Muscle of arm (tissue), 14 donors: ENCODE data around the gene CBR4. TPM values are rescaled to one million over a fixed set of nuclear protein-coding genes. Genes with fewer than 3 reads are reported as not detected.

Source experiments
- DNase-seq: peaks from one replicate; pipeline ENCODE4 v3.0.0-alpha.2; 2013
- long read RNA-seq, 11 donors: transcript quantifications; one replicate each; lab custom pipeline, GENCODE V29; 2026
- polyA plus RNA-seq, 12 donors: library from polyadenylated mRNA; unstranded; fragments of 120-200 nt; gene quantifications; one replicate each; pipeline ENCODE4 v1.2.1, GENCODE V29; 2013; ENCODE audit not compliant: insufficient read length in 12 of 12

The CBR4 gene
- 10 to 100 TPM in 11 of 12 donors, not detected in 1; 17.2 to 31.1 (median 22.1) TPM for polyA plus RNA-seq
- long read RNA-seq, donor 1, partial matches to known transcripts: 0 of 3 reads
- long read RNA-seq, donor 1, other reads (novel, unspliced or antisense): 0 of 3 reads
- long read RNA-seq, donor 2, transcript CBR4-201 (5 exons, 3,443 nt): major isoform, 6 of 15 reads
- long read RNA-seq, donor 2, partial matches to known transcripts: 9 of 15 reads
- long read RNA-seq, donor 2, other reads (novel, unspliced or antisense): 0 of 15 reads
- long read RNA-seq, donor 3, partial matches to known transcripts: 0 of 4 reads
- long read RNA-seq, donor 3, other reads (novel, unspliced or antisense): 0 of 4 reads
- long read RNA-seq, donor 4, partial matches to known transcripts: 9 of 9 reads
- long read RNA-seq, donor 4, other reads (novel, unspliced or antisense): 0 of 9 reads
- long read RNA-seq, donor 5, transcript CBR4-201 (5 exons, 3,443 nt): major isoform, 9 of 24 reads
- long read RNA-seq, donor 5, partial matches to known transcripts: 0 of 24 reads
- long read RNA-seq, donor 5, other reads (novel, unspliced or antisense): 15 of 24 reads
- long read RNA-seq, donor 6, partial matches to known transcripts: 0 of 1 reads
- long read RNA-seq, donor 6, other reads (novel, unspliced or antisense): 0 of 1 reads
- long read RNA-seq, donor 7, partial matches to known transcripts: 8 of 10 reads
- long read RNA-seq, donor 7, other reads (novel, unspliced or antisense): 0 of 10 reads
- long read RNA-seq, donor 8, transcript CBR4-201 (5 exons, 3,443 nt): major isoform, 11 of 12 reads
- long read RNA-seq, donor 8, partial matches to known transcripts: 0 of 12 reads
- long read RNA-seq, donor 8, other reads (novel, unspliced or antisense): 0 of 12 reads
- long read RNA-seq, donor 9, partial matches to known transcripts: 0 of 2 reads
- long read RNA-seq, donor 9, other reads (novel, unspliced or antisense): 0 of 2 reads
- long read RNA-seq, donor 10, partial matches to known transcripts: 17 of 21 reads
- long read RNA-seq, donor 10, other reads (novel, unspliced or antisense): 0 of 21 reads
- long read RNA-seq, donor 11, transcript CBR4-201 (5 exons, 3,443 nt): major isoform, 6 of 6 reads
- long read RNA-seq, donor 11, partial matches to known transcripts: 0 of 6 reads
- long read RNA-seq, donor 11, other reads (novel, unspliced or antisense): 0 of 6 reads

GRCh38 chr4:169010125-169011023, at the start of gene CBR4:
CBR4 (minus strand) TSS chr4:169010255; CDS start chr4:169010089, 166 bp downstream.
- DNase-seq: peak; percentile 100

- peak; percentile 53 for DNase-seq
Observed at GRCh38 chr4:169059306-169060211, 49.5 kb upstream of the CBR4 start.

GRCh38 chr4:169058312-169058711, 48.3 kb upstream of the CBR4 start:
- DNase-seq: no peak

- no peak for DNase-seq
Observed at GRCh38 chr4:169054879-169055278, 44.8 kb upstream of the CBR4 start.

GRCh38 chr4:169052594-169052945, 42.5 kb upstream of the CBR4 start:
- no peak for DNase-seq

- peak; percentile 88 for DNase-seq
Observed at GRCh38 chr4:169051761-169052593, 41.9 kb upstream of the CBR4 start.

GRCh38 chr4:169050881-169051760, 41.1 kb upstream of the CBR4 start:
- DNase-seq: peak; percentile 78

GRCh38 chr4:169050284-169050683, 40.2 kb upstream of the CBR4 start:
- no peak for DNase-seq

- DNase-seq: no peak
Observed at GRCh38 chr4:169048868-169049414, 38.9 kb upstream of the CBR4 start.

GRCh38 chr4:169047956-169048355, 37.9 kb upstream of the CBR4 start:
- peak; percentile 75 for DNase-seq

- DNase-seq: no peak
Observed at GRCh38 chr4:169045862-169046584, 36.0 kb upstream of the CBR4 start.

GRCh38 chr4:169044714-169045447, 34.8 kb upstream of the CBR4 start:
- no peak for DNase-seq

- DNase-seq: no peak
Observed at GRCh38 chr4:169042608-169043007, 32.6 kb upstream of the CBR4 start.

- no peak for DNase-seq
Observed at GRCh38 chr4:169040559-169041261, 30.7 kb upstream of the CBR4 start.

GRCh38 chr4:169039251-169039954, 29.3 kb upstream of the CBR4 start:
- DNase-seq: no peak
